Pancreas (tissue), 10 donors: ENCODE data around the gene CRHR1. TPM values are rescaled to one million over a fixed set of nuclear protein-coding genes. Genes with fewer than 3 reads are reported as not detected.

ENCODE experiments used
- ATAC-seq, 4 donors: fragments of 200-7000 bp; cut with Tn5 transposase; one replicate each; pipeline versions ENCODE4 v1.8.0 to v1.9.1; 2020; ENCODE audit warnings: mild to moderate bottlenecking in 4 of 4, moderate library complexity in 4 of 4
- DNase-seq, 6 donors: peaks; one replicate each; pipeline ENCODE4 v3.0.0-alpha.2; 2020
- FAIRE-seq: peaks from 2 replicates; lab custom pipeline; 2012; peaks lifted over from hg19 to GRCh38; lab: Jason Lieb, UNC
- H3K27ac ChIP-seq, 4 donors: fragments of 200-600 bp; sonication (generic); 1 replicate in 3 of 4; 2 replicates in 1 of 4; pipeline versions ENCODE4 v1.5.0 to v1.8.0; 2020
- H3K27me3 ChIP-seq, 4 donors: fragments of 200-600 bp; one replicate each; pipeline ENCODE4 v1.8.0; 2021
- H3K36me3 ChIP-seq, 3 donors: fragments of 200-600 bp; sonication (generic) in 1 of 3; one replicate each; pipeline versions ENCODE4 v1.5.0 to v1.8.0; 2020 to 2021
- H3K4me1 ChIP-seq, 3 donors: fragments of 200-600 bp; one replicate each; pipeline ENCODE4 v1.8.0; 2021
- H3K4me3 ChIP-seq, 4 donors: fragments of 200-600 bp; sonication (generic) in 2 of 4; one replicate each; pipeline versions ENCODE4 v1.5.0 to v1.8.0; 2020 to 2021
- H3K9me3 ChIP-seq, 4 donors: fragments of 200-600 bp; one replicate each; pipeline ENCODE4 v1.8.0; 2021
- CTCF ChIP-seq, 4 donors: fragments of 200-600 bp; sonication (generic) in 3 of 4; IDR thresholded peaks; one replicate each; pipeline versions ENCODE4 v1.5.0 to v1.8.0; 2021; ENCODE audit warnings: antibody characterized with exemption in 4 of 4
- WGBS, 2 donors: extraction: QIAGEN DNeasy Blood & Tissue Kit; methylation state at CpG; one replicate each; pipeline ENCODE4 v1.1.7; 2013; 5-methylcytosine and 5-hydroxymethylcytosine counted together
- intact Hi-C, 3 donors: fragments of 100-400 bp; cut with DNase I; formaldehyde crosslinking; loops; one replicate each; pipeline versions ENCODE4 v1.11.1 to v1.14.2; 2022
- polyA plus RNA-seq, 2 donors: library from polyadenylated mRNA; stranded (reverse); fragments of 200-250 nt; gene quantifications; one replicate each; pipeline ENCODE4 v1.2.3, GENCODE V29; 2013
- total RNA-seq, 6 donors: library from RNA; stranded (reverse); fragmentation: NEBNext Ultra II Directional in 4 of 6; extraction: Animal tissue kit (Norgen Biotek cat#: 25700) in 4 of 6; gene quantifications; one replicate each; pipeline versions ENCODE4 v1.2.1 to v1.2.4, GENCODE V29; 2021 to 2023
- donor health status: healthy with polysubstance abuse.
- donor health status: DM: no; HTN: no; CAD: no; lungs with moderate emphysema.
- donor health status: DM: no; HTN: no; CAD: no.
- donor health status: control.
- donor health status: control.
- donor health status: Bipolar disorder and iron deficiency.
- donor health status: DM: yes; HTN: yes; CAD: no.
- donor health status: DM: no; HTN: no; CAD: no.
- donor health status: DM: no; HTN: no; CAD: no.
- donor health status: DM: yes; HTN: yes; CAD: no.

Gene CRHR1
- total and polyA plus RNA-seq, 8 donors: 0.13 to 0.31 TPM; not detected in 6

GRCh38 chr17:45775148-45775547 is 9.0 kb upstream of the CRHR1 start:
- intact Hi-C loops: no loop called here
- Histone ChIP-seq H3K4me3 (no peak overlapping the region), H3K4me1 (peaks cover 0 to 7% (median 4%) of the 10 kb centered on the region in 3 donors), H3K27ac (no peak overlapping the region), H3K27me3 (no peaks in the 10 kb centered on the region), H3K9me3 (no peaks in the 10 kb centered on the region), H3K36me3 (no peaks in the 10 kb centered on the region)
- DNase-seq (no peak), ATAC-seq (peak; percentile 49 to 72 (median 61)), FAIRE-seq (no peak)
- TF ChIP-seq CTCF (IDR thresholded peaks at IDR 0.05): no peak
- WGBS, 2 donors: 39 to 46% methylated on average over 5 of the region's 5 CpGs

GRCh38 chr17:45775576-45776011 is 8.5 kb upstream of the CRHR1 start:
- no peak for FAIRE-seq

GRCh38 chr17:45776896-45777295 is 7.2 kb upstream of the CRHR1 start:
- Histone ChIP-seq H3K4me1 (peaks cover 0 to 7% (median 4%) of the 10 kb centered on the region in 3 donors), H3K4me3 (no peak overlapping the region), H3K9me3 (no peaks in the 10 kb centered on the region), H3K27ac (no peak overlapping the region), H3K36me3 (no peaks in the 10 kb centered on the region), H3K27me3 (no peaks in the 10 kb centered on the region)
- 73 to 77% methylated on average over 7 of the region's 7 CpGs for WGBS, 2 donors
- intact Hi-C loops: no loop called here
- ATAC-seq (no peak), DNase-seq (no peak), FAIRE-seq (no peak)
- no peak for TF ChIP-seq CTCF (IDR thresholded peaks at IDR 0.05)

More at GRCh38 chr17:45775576-45776011, 8.5 kb upstream of the CRHR1 start:
- Histone ChIP-seq H3K4me1 (peaks cover 0 to 7% (median 4%) of the 10 kb centered on the region in 3 donors), H3K27me3 (no peaks in the 10 kb centered on the region), H3K36me3 (no peaks in the 10 kb centered on the region), H3K4me3 (no peak overlapping the region), H3K9me3 (no peaks in the 10 kb centered on the region), H3K27ac (no peak overlapping the region)
- 55 to 64% methylated on average over 4 of the region's 4 CpGs for WGBS, 2 donors
- ATAC-seq (peak; percentile 91 to 97 (median 95)), DNase-seq (peak; percentile 88 to 99 (median 96))
- TF ChIP-seq CTCF (IDR thresholded peaks at IDR 0.05): no peak
- intact Hi-C loops: no loop called here

- Histone ChIP-seq H3K9me3 (no peaks in the 10 kb centered on the region), H3K27me3 (no peaks in the 10 kb centered on the region), H3K4me3 (no peak overlapping the region), H3K36me3 (no peaks in the 10 kb centered on the region), H3K4me1 (peaks cover 0 to 7% (median 4%) of the 10 kb centered on the region in 3 donors), H3K27ac (no peak overlapping the region)
- DNase-seq (no peak), FAIRE-seq (no peak), ATAC-seq (no peak)
- intact Hi-C loops: no loop called here
- WGBS, 2 donors: 79 to 82% methylated on average over 3 of the region's 3 CpGs
- no peak for TF ChIP-seq CTCF (IDR thresholded peaks at IDR 0.05)
These were observed 6.7 kb upstream of the CRHR1 start for GRCh38 chr17:45777388-45777787.

- Histone ChIP-seq H3K27ac (no peak overlapping the region), H3K9me3 (no peaks in the 10 kb centered on the region), H3K27me3 (peaks cover 0 to 7% (median 0%) of the 10 kb centered on the region in 4 donors), H3K4me3 (no peak overlapping the region), H3K36me3 (no peaks in the 10 kb centered on the region), H3K4me1 (peaks cover 0 to 18% (median 15%) of the 10 kb centered on the region in 3 donors)
- 76 to 84% methylated on average over 5 of the region's 5 CpGs for WGBS, 2 donors
- intact Hi-C loops: no loop called here
- no peak for TF ChIP-seq CTCF (IDR thresholded peaks at IDR 0.05)
- DNase-seq (no peak), ATAC-seq (no peak), FAIRE-seq (no peak)
These were observed 3.2 kb upstream of the CRHR1 start for GRCh38 chr17:45780921-45781320.
